HG03039 (cell line): ENCODE measurements around the gene SEC23IP.
"Not testable (repeated sequence)": the region's sequence is repeated elsewhere in the genome, so short reads cannot be mapped to it uniquely, and the experiment has no call there.

ENCODE experiments used
- ATAC-seq: cut with Tn5 transposase; IDR thresholded peaks from one replicate; pipeline ENCODE4 v1.9.1; 2021; ENCODE audit warnings: mild to moderate bottlenecking, moderate library complexity; ENCODE audit not compliant: unreplicated experiment

Gene SEC23IP

DNA sequence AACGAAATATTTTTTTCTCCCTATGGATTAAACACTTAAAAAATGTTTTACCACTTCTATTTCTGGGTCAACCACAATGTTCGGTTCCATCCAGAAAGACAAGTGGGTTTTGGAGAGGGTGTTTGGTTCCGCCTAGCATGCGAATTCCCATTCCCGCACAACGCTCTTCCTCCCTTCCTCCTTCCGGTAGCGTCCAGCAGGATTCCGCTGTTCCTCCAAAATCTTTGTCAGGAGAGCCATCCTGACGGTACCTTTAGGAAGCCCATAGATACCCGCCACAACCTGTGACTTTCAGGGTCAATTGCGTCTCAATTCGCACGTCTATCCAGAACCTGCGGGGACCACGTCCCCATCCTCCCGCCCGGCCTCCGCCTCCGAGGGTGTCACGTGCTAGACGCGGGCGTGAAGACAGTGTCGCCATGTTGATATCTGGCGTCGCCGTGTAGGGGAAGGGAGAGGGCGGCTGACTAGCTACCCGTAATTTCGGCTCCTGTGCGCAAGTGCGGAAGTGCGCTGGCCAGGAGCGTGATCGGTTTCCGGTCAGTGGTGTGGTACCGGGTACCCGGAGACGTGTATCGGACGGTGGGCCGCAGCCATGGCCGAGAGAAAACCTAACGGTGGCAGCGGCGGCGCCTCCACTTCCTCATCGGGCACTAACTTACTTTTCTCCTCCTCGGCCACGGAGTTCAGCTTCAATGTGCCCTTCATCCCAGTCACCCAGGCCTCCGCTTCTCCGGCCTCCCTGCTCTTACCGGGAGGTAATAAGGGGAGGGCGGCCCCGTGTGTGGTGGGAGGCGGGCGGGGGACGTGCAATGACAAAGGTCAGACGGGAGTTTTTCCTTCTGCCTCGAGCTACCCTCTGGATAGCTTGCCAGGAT is at the start of gene SEC23IP:
TSS of gene SEC23IP (plus strand) at position 543 of the 878 bp plus-strand sequence. CDS start at position 596, 53 bp downstream.
- ATAC-seq = peak; percentile 99

DNA sequence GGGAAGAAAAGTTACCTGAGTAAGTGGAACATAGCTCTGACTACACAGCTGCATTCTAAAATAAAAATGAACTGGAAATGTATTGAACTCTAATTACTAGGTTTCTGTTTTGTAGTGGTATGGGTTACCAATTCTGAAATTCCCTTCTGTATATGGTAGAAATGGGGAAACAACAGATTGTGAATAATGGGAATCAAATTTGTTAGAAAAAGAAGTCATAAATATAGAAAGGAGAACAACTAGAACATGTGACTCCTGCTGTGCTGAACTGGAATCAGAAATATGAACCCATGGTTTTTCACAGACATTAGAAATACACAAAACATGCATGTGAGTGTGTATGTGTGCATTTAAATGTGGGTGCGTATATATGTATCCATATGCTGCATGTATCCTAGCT is 46.9 kb upstream of the SEC23IP start:
- no peak for ATAC-seq

DNA sequence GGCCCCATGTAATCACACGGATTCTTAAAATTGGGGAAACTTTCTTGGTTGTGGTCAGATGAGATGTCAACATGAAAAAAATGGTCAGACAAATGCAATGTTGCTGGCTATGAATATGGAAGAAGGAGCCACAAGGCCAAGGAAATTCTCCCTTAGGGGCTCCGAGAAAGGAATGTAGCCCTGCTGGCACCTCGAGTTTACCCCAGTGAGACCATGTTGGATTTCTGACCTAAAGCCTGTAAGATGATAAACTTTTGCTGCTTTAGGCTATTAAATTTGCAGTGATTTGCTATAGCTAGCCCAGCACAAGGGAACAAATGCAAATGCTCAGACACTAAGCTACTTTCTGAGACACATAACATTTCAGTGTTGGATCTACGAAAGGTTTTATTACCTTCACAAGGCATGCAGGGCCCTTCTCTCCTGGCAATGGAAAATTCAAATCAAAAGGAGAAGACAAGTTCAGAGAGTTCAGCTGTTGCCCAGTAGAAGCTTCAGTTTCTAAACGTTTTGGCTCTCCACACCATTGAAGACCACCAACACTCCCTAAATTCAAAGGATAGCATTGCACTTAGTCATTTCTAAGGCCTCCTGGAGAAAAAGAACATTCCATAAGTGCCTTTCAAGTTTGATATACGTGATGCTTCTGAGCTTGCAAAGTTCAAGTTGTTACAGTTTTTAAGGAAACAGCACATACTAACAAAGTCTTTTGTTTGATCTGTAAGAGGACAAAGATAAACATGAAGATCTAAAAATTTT is 43.3 kb upstream of the SEC23IP start:
- ATAC-seq = no peak

DNA sequence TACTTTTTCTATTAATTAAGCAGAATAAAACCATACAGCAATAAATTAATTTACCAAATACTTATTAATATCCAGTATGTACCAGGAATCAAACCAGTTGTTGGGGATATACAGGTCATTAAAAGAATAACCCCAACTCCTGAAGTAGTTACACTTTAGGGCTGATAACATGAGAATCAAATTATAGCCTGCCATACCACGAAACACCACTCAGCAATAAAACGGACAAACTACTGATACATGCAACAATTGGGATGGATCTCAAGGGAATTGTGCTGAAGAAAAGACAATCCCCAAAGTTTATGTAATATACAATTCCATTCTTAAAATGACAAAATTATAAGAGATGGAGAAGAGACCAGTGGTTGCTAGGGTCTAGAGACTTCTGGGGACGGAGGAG is 42.6 kb upstream of the SEC23IP start:
- ATAC-seq = no peak

DNA sequence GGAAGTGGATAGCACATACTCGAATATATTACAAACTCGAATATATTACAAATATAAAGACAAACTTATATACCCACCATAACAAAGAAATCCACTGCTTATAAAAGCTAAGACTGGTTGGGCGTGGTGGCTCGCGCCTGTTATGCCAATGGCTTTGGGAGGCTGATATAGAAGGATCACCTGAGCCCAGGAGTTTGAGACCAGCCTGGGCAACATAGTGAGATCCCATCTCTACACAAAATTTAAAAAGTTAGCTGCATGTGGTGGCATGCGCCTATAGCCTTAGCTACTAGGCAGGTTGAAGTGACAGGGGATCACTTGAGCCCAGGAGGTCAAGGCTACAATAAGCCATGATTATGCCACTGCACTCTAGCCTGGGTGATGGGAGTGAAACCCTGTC is 40.3 kb upstream of the SEC23IP start:
- ATAC-seq = no peak

DNA sequence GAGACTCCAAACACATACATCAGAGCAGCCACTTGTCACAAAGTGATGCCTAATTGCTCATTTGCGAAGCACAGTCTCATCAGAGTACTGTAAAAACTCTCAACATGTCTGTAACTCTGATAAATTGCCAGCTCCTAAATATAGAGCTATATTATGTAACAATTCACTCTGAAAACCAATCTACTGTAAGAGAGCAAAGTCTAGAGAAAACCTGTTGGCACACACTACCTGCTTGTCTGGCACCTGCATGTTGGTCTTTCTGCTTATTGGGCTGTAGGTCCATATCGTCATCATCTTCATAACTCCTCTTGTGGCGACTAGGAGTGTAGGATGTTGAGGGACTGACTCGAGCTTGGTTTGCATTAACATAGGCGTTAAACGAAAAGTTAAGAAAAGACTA is 39.7 kb upstream of the SEC23IP start:
- no peak for ATAC-seq

DNA sequence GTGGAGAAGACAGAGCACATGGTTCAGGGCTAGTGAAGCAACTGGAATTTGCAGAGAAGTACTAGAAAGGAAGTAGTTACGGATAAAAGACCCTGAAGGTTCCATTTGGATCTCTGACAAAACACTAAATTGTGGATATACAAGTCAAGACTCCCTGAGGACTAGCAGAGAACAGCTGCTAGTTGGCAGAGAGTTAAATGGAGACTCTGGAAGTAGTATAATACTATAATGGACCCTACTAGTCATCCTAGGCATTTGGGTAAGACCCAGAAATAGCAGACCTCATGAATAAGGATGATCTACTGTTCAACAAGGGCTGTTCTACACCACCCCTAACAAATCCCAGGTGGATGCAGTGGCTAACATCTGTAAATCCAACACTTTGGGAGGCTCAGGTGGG is 39.0 kb upstream of the SEC23IP start:
- no peak for ATAC-seq

DNA sequence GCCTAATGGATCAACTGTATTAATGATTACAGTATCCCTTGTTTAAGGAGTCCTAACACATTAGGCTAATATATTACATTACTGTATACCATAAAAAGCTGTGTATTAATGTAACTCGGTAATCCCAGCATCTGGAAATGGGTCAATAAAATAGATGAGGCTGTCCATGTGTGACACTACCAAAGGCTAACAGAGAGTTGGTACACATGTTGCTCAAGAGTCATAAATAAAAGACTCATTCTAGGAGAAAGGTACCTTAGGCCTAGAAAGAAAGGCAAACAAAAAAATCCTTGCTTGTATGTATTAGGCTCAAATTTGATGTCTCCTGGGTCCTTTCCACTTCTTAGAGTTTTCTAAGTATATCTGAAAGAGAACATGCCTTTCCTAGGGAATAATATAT is 34.5 kb upstream of the SEC23IP start:
- no peak for ATAC-seq

DNA sequence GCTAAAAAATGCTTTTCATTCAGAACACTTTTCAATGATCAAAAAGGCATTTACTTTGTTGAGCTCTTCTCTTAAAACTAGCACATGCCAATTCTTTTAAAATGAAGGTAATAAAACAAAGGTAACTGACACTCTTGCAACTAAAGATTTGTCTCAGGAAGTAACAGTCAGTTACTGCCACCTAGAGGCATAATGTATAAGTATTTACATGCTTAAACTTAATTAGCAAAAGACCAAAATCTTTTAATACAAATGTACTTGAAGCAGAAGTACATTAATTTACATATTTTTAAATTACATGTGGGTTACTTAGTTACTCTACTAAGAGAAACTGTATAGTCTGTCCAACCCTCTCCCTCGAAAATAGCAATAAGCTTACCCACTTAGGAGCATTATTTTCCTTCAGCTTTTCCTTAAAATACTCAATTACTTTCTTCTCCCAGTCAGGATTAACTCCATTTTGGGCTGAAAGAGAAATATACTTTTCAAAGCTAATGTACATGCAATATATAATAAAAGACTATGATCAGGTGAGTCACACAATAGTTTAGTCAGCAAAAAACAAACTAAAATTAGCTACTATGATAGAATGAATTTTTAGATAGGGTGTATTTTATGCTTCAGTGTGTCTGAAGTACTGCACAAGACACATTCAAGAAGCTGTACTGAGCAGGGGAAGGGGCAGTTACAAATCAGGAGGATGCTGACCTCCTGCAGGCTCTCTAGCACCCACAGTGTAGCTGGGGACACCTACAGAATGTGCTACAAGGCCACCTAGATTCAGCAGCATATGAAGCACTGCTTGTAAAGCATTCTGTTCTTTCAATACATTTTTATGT is 32.9 kb upstream of the SEC23IP start:
- no peak for ATAC-seq

DNA sequence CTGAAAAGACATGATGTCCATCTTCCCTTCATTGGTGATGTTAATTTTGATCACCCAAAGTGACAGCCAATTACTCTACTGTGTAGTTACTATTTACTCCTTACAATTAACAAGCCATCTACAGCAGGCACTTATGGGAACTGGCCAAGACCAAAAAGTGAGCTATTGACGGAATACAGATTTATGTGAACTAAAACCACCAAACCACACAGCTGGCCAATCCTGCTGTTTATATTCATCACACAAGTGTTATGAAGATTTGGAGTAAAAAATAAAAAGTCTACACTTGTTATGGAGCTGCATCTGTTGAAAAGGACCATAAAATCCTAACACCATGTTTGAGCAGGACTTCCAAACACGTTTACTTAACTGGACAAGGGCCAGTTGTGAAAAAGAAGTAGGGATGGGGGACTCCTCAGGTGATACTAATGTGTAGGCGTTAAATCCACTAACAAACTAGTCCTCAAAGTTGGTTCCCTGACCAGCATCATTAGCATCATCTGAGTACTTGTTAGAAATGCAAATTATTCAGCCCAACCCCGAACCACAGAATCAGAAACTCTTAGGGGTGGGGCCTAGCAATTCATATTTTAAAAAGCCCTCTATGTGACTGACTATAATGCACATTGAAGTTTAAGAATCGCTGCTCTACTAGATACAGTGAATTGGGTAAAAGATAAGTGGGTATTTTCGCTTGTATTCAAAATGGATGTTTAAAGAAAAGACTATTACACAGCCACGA is 31.5 kb upstream of the SEC23IP start:
- ATAC-seq = no peak

DNA sequence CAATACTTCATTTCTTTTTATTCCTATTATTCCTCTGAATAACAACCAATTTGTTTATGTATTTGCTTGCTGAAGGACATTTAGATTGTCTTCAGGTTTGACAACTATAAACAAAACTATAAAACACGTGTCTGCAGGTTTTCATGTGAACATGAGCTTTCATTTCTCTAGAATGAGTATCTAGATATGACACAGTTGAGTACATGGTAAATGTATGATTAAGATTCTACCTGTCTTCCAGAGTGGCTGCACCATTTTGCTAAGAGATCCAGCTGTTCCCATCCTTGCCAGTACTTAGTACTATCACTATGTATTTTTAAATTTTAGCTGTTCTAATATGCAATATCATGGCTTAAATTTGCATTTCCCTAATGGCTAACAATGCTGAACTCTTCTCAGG is 30.0 kb upstream of the SEC23IP start:
- no peak for ATAC-seq

DNA sequence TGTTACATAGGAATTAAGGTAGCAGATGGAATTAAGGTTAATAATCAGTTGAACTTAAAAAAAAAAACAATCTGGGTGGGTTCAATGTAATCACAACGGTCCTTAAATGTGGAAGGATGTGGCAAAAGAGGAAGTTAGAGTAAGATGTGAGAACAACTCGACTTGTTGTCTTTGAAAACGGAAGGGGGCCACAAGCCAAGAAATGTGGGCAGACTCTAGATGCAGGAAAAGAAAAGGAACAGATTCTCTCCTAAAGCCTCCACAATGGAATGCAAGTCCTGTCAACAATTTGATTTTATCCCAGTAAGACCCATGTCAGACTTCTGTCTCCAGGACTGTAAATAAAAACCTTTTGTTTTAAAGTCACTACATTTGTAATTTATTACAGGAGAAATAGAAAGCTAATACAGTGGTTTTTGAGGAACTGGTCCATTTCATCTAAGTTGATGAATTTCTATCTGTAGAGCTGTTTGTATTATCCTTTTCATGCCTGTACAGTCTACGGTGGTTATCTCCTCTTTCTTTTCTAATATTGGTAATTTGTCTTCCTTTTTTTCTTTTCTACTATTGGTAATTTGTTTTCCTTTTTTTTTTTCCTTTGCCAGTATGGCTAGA is 28.5 kb upstream of the SEC23IP start:
- no peak for ATAC-seq

DNA sequence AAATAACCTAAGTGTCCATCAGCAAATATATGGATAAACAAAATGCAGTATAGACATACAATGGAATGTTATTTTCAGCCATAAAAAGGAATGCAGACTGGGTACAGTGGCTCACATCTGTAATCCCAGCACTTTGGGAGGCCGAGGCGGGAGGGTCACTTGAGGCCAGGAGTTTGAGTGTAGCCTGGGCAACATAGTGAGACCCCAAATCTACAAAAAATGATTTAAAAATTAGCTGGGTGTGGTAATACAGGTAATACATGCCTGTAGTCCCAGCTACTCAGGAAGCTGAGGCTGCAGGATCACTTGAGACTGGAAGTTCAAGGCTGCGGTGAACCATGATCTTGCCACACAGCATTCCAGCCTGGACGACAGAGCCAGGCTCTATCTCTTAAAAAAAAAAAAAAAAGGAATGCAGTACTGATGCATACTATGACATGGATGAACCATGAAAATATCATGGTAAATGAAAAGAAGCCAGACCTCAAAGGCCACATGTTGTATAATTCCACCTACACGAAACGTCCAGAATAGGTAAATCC is 26.8 kb upstream of the SEC23IP start:
- no peak for ATAC-seq

DNA sequence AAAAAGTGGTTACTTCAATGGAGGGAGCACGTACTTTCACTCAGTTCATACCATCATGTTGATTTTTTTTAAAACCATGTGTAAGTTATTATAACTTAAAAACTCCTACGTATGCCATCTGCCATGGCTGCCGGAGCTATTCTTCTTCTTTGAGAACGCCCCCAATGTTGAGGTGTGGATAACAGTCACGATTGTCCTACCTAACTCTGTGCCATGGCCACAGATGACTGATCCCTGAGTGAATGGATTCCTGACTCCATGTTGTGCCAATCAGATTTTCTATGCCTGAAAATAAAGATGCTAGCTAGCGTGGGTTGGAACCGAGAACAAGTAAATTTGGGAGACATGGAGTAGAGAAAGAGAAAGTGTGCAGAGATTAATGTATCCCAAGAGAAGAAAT is 25.2 kb upstream of the SEC23IP start:
- ATAC-seq = no peak

DNA sequence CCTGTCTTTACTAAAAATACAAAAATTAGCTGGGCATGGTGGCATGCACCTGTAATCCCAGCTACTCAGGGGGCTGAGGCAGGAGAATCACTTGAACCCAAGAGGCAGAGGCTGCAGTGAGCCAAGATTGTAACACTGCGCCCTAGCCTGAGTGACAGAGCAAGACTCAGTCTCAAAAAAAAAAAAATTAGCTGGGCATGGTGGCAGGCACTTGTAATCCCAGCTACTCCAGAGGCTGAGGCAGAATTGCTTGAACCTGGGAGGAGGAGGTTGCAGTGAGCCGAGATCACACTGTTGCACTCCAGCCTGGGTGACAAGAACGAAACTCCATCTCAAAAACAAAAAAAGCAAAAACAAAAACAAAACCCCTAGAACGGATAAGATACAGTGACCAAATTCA is 23.1 kb upstream of the SEC23IP start:
- not testable (repeated sequence) for ATAC-seq

DNA sequence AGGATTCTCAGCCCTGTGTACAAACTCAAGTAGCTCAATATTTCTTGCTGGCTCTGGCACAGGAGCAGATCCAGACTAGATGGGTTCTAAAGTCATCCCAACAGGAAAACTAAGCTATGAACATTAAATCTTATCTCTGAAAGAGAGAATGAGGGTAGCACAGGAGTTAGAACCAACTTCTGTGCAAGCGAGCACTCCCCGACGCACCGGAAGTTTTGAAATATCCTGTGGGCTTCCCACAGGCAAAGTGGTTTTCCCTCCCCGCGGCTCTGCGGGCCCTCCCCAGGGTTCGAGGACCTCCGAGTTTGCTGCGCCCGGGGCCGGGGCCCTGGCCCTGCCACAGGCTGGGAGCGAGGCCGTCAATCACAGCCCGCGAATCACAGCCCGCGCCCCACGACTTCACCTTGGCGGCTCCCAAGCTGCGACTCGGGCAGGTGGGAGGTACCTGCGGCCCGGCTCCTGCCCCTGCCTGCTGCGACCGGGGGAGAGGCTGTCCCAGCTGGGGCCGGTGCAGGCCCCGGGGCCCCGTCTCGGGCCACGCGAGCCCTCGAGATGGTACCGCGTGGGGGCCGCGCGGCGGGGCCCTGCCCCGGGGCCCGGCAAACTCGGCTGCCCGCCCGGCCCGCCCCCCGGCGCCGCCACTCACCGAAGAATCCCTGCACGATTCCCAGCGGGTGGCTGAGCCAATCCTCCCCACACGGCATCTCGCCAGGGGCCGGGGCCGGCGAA is 20.5 kb upstream of the SEC23IP start:
- peak; percentile 32 for ATAC-seq

DNA sequence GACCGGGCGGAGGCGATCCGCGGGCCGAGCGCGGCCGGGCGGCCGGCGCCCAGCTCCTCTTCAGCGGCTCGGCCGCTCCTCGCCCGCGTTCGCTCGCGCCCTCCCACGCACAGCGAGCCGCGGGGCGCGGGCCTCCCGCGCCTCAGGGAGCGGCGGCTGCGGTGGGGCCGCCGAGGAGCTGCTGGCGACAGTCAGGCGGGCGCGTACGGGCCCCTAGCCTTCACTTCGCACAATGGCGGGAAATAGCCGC is 20.0 kb upstream of the SEC23IP start, which contains the start of gene MCMBP:
TSS of gene MCMBP (minus strand) at position 234 of the 250 bp plus-strand sequence. CDS start 259 bp downstream, outside the sequence.
- no peak for ATAC-seq

DNA sequence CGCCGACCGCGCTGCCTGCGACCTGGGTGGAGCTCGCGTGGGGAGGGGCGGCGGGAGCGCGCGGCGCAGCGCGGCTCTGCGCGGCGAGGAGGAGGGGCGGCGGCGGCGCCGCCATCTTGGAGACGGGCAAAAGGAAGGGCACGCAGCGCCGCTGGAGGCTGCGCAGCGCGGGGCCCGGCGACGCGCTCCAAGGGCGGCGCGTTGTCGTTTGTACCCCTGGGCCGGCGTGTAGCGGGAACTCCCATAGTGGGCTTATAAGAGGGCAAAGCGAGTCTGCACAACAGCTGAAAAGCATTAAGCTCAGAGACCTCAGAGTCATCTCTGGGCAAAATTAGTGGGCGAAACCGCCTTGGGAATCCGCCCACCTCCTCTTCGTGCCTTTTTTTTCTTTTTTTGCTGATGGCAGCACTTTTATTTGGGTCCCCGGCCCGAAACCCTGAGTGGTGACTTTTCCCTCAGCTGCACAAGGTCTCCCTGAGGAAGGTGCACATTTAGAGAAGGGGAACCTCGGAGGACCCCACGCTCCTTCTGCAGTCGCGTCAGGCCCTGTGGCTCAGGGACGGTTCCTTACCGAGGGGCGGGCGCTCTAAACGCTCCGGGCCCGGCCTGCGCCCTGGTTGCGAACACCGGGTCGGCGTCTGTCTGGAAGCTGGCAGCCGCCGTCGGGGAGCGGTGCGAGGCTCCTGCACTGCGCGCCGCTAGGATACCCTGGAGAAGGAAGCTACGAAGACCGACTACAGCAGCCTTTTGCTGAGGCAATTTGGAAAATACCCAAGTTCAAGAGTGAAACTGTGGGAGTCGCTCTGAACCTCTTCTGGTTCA is 19.5 kb upstream of the SEC23IP start:
- ATAC-seq = peak; percentile 84
